HEK293 (cell line): ENCODE measurements around the gene GAL3ST3.

Source experiments
- MEIS1 ChIP-seq: sonication (generic); formaldehyde crosslinking; IDR thresholded peaks from 2 replicates; pipeline ENCODE4 v1.8.1; 2022; ENCODE audit warnings: missing genetic modification reagents, mild to moderate bottlenecking, borderline replicate concordance
- SALL2 ChIP-seq: fragments of 450-650 bp; formaldehyde crosslinking; IDR thresholded peaks from 2 replicates; pipeline ENCODE4 v1.5.0; 2017; ENCODE audit warnings: missing biosample characterization, mild to moderate bottlenecking, missing genetic modification characterization, borderline replicate concordance
- SETDB1 ChIP-seq: IDR thresholded peaks from one replicate; pipeline ENCODE4 v1.6.1; 2017; ENCODE audit warnings: mild to moderate bottlenecking, low read length, moderate library complexity, mixed read lengths; ENCODE audit not compliant: insufficient read length
- ZBTB48 ChIP-seq: fragments of 450-650 bp; formaldehyde crosslinking; IDR thresholded peaks from 2 replicates; pipeline ENCODE4 v1.5.1; 2016; ENCODE audit warnings: missing biosample characterization, missing genetic modification characterization
- ZBTB8A ChIP-seq: fragments of 450-650 bp; formaldehyde crosslinking; IDR thresholded peaks from 2 replicates; pipeline ENCODE4 v1.5.1; 2016; ENCODE audit warnings: missing biosample characterization, missing genetic modification characterization
- ZNF211 ChIP-seq: fragments of 450-650 bp; formaldehyde crosslinking; IDR thresholded peaks from 2 replicates; pipeline ENCODE4 v1.5.1; 2016; ENCODE audit warnings: low read depth, missing biosample characterization, missing genetic modification characterization
- ZNF214 ChIP-seq: fragments of 450-650 bp; formaldehyde crosslinking; IDR thresholded peaks from 2 replicates; pipeline ENCODE4 v1.5.1; 2017; ENCODE audit warnings: missing biosample characterization, mild to moderate bottlenecking, missing genetic modification characterization, borderline replicate concordance
- ZNF23 ChIP-seq: fragments of 450-650 bp; formaldehyde crosslinking; IDR thresholded peaks from 2 replicates; pipeline ENCODE4 v1.5.1; 2016; ENCODE audit warnings: missing biosample characterization, missing genetic modification characterization, borderline replicate concordance
- ZNF354C ChIP-seq: fragments of 450-650 bp; formaldehyde crosslinking; IDR thresholded peaks from 2 replicates; pipeline ENCODE4 v1.5.1; 2016; ENCODE audit warnings: missing biosample characterization, missing genetic modification characterization, low read depth, borderline replicate concordance
- ZNF37A ChIP-seq: fragments of 450-650 bp; IDR thresholded peaks from 2 replicates; pipeline ENCODE4 v1.5.1; 2018; ENCODE audit warnings: missing biosample characterization, missing genetic modification characterization
- ZNF394 ChIP-seq: fragments of 450-650 bp; formaldehyde crosslinking; IDR thresholded peaks from 2 replicates; pipeline ENCODE4 v1.5.1; 2016; ENCODE audit warnings: missing biosample characterization, missing genetic modification characterization, mild to moderate bottlenecking, moderate library complexity, borderline replicate concordance
- ZNF549 ChIP-seq: fragments of 450-650 bp; IDR thresholded peaks from 2 replicates; pipeline ENCODE4 v1.5.1; 2018; ENCODE audit warnings: missing biosample characterization, missing genetic modification characterization, mild to moderate bottlenecking, inconsistent platforms, moderate library complexity
- ZNF558 ChIP-seq: fragments of 450-650 bp; formaldehyde crosslinking; IDR thresholded peaks from 2 replicates; pipeline ENCODE4 v1.5.1; 2016; ENCODE audit warnings: missing biosample characterization, missing genetic modification characterization
- ZNF596 ChIP-seq: fragments of 450-650 bp; IDR thresholded peaks from 2 replicates; pipeline ENCODE4 v1.5.0; 2018; ENCODE audit warnings: missing biosample characterization, mild to moderate bottlenecking, missing genetic modification characterization, moderate library complexity
- ZNF660 ChIP-seq: fragments of 450-650 bp; IDR thresholded peaks from 2 replicates; pipeline ENCODE4 v1.5.1; 2018; ENCODE audit warnings: missing biosample characterization, mild to moderate bottlenecking, missing genetic modification characterization
- ZNF768 ChIP-seq: fragments of 450-650 bp; formaldehyde crosslinking; IDR thresholded peaks from 2 replicates; pipeline ENCODE4 v1.5.1; 2018; ENCODE audit warnings: missing biosample characterization, mild to moderate bottlenecking, missing genetic modification characterization
- ZSCAN16 ChIP-seq: fragments of 450-650 bp; formaldehyde crosslinking; IDR thresholded peaks from 2 replicates; pipeline ENCODE4 v1.5.1; 2016; ENCODE audit warnings: missing biosample characterization, missing genetic modification characterization
- TF ChIP-seq, protein P1 (sequence below): fragments of 450-650 bp; formaldehyde crosslinking; IDR thresholded peaks from 2 replicates; pipeline ENCODE4 v1.5.1; 2016; ENCODE audit warnings: missing biosample characterization, missing genetic modification characterization
- TF ChIP-seq, protein P2 (sequence below): fragments of 450-650 bp; formaldehyde crosslinking; IDR thresholded peaks from 2 replicates; pipeline ENCODE4 v1.5.1; 2016; ENCODE audit warnings: missing biosample characterization, missing genetic modification characterization
- TF ChIP-seq, protein P3 (sequence below): fragments of 450-650 bp; IDR thresholded peaks from 2 replicates; pipeline ENCODE4 v1.5.1; 2018; ENCODE audit warnings: missing biosample characterization, missing genetic modification characterization
- TF ChIP-seq, protein P4 (sequence below): fragments of 450-650 bp; formaldehyde crosslinking; IDR thresholded peaks from 2 replicates; pipeline ENCODE4 v1.5.1; 2016; ENCODE audit warnings: missing biosample characterization, missing genetic modification characterization
- TF ChIP-seq, protein P5 (sequence below): fragments of 450-650 bp; formaldehyde crosslinking; IDR thresholded peaks from 2 replicates; pipeline ENCODE4 v1.5.1; 2016; ENCODE audit warnings: missing biosample characterization, missing genetic modification characterization
- TF ChIP-seq, protein P6 (sequence below): fragments of 450-650 bp; formaldehyde crosslinking; IDR thresholded peaks from 2 replicates; pipeline ENCODE4 v1.5.0; 2017; ENCODE audit warnings: missing biosample characterization, missing genetic modification characterization, borderline replicate concordance

Gene GAL3ST3

DNA sequence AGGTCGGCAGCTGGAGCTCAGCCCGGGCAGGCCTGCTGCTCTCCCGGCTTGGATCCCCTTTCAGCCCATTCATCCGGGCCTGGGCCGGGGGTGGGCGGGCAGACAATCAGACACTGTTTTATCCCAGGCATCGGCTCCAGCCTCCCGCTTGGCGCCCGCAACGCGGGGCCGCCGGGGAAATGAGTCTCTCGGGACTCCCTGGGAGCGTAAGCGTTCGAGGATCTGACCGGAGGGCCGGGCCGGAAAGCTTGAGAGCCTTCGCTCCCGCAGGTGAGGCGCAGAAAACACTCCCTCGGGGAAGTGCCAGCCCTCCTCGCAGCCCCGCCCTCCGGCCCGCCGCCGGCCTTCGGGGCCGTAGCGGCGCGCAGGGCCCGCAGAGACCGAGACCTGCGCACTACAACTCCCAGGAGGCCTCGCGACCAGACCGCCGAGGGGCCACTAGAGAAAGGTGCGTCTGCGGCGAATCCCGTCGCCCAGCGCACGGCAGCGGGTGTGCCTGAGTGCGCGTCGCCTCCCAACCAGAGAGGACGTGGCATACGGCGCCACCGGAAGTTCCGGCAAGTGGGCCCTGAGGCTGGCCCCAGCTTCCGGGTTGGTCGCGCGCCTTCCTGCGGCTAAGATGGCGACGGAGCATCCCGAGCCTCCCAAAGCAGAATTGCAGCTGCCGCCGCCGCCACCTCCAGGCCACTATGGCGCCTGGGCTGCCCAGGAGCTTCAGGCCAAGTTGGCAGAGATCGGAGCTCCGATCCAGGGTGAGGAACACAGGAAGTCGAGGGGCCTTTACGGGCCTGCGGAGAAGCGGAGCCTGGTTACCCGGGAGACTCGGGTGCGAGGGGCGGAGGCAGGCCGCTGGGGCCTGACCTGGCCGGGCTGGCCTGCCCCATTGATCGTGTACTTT, 3.1 kb upstream of the GAL3ST3 start, which contains the start of gene SF3B2 (continued):
- TF ChIP-seq, protein P1, sequence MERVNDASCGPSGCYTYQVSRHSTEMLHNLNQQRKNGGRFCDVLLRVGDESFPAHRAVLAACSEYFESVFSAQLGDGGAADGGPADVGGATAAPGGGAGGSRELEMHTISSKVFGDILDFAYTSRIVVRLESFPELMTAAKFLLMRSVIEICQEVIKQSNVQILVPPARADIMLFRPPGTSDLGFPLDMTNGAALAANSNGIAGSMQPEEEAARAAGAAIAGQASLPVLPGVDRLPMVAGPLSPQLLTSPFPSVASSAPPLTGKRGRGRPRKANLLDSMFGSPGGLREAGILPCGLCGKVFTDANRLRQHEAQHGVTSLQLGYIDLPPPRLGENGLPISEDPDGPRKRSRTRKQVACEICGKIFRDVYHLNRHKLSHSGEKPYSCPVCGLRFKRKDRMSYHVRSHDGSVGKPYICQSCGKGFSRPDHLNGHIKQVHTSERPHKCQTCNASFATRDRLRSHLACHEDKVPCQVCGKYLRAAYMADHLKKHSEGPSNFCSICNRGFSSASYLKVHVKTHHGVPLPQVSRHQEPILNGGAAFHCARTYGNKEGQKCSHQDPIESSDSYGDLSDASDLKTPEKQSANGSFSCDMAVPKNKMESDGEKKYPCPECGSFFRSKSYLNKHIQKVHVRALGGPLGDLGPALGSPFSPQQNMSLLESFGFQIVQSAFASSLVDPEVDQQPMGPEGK (tag by site-specific recombination): peak; percentile 58
- TF ChIP-seq ZBTB48 (peak; percentile 48; the same call in 1 of the 2 replicates), ZNF214 (tag by site-specific recombination) (no peak), ZNF596 (tag by site-specific recombination) (no peak), ZNF549 (tag by site-specific recombination) (no peak), SETDB1 (no peak), ZSCAN16 (tag by site-specific recombination) (no peak), MEIS1 (CRISPR knock-in tag) (no peak), ZNF211 (tag by site-specific recombination) (no peak), ZNF394 (tag by site-specific recombination) (peak; percentile 57; the same call in 1 of the 2 replicates), ZNF37A (tag by site-specific recombination) (peak; percentile 75), ZNF23 (tag by site-specific recombination) (no peak), ZNF768 (tag by site-specific recombination) (no peak), ZNF558 (tag by site-specific recombination) (no peak), SALL2 (no peak), ZNF660 (tag by site-specific recombination) (peak; percentile 55), ZBTB8A (peak; percentile 75), ZNF354C (tag by site-specific recombination) (no peak)
- TF ChIP-seq, protein P2, sequence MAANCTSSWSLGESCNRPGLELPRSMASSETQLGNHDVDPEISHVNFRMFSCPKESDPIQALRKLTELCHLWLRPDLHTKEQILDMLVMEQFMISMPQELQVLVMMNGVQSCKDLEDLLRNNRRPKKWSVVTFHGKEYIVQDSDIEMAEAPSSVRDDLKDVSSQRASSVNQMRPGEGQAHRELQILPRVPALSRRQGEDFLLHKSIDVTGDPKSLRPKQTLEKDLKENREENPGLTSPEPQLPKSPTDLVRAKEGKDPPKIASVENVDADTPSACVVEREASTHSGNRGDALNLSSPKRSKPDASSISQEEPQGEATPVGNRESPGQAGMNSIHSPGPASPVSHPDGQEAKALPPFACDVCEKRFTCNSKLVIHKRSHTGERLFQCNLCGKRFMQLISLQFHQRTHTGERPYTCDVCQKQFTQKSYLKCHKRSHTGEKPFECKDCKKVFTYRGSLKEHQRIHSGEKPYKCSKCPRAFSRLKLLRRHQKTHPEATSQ (tag by site-specific recombination): no peak
- TF ChIP-seq, protein P3, sequence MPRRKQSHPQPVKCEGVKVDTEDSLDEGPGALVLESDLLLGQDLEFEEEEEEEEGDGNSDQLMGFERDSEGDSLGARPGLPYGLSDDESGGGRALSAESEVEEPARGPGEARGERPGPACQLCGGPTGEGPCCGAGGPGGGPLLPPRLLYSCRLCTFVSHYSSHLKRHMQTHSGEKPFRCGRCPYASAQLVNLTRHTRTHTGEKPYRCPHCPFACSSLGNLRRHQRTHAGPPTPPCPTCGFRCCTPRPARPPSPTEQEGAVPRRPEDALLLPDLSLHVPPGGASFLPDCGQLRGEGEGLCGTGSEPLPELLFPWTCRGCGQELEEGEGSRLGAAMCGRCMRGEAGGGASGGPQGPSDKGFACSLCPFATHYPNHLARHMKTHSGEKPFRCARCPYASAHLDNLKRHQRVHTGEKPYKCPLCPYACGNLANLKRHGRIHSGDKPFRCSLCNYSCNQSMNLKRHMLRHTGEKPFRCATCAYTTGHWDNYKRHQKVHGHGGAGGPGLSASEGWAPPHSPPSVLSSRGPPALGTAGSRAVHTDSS (tag by site-specific recombination): no peak
- TF ChIP-seq, protein P4, sequence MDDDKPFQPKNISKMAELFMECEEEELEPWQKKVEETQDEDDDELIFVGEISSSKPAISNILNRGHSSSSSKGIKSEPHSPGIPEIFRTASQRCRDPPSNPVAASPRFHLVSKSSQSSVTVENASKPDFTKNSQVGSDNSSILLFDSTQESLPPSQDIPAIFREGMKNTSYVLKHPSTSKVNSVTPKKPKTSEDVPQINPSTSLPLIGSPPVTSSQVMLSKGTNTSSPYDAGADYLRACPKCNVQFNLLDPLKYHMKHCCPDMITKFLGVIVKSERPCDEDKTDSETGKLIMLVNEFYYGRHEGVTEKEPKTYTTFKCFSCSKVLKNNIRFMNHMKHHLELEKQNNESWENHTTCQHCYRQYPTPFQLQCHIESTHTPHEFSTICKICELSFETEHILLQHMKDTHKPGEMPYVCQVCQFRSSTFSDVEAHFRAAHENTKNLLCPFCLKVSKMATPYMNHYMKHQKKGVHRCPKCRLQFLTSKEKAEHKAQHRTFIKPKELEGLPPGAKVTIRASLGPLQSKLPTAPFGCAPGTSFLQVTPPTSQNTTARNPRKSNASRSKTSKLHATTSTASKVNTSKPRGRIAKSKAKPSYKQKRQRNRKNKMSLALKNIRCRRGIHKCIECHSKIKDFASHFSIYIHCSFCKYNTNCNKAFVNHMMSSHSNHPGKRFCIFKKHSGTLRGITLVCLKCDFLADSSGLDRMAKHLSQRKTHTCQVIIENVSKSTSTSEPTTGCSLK: no peak
- TF ChIP-seq, protein P5, sequence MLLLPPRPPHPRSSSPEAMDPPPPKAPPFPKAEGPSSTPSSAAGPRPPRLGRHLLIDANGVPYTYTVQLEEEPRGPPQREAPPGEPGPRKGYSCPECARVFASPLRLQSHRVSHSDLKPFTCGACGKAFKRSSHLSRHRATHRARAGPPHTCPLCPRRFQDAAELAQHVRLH (tag by site-specific recombination): peak; percentile 67
- TF ChIP-seq, protein P6, sequence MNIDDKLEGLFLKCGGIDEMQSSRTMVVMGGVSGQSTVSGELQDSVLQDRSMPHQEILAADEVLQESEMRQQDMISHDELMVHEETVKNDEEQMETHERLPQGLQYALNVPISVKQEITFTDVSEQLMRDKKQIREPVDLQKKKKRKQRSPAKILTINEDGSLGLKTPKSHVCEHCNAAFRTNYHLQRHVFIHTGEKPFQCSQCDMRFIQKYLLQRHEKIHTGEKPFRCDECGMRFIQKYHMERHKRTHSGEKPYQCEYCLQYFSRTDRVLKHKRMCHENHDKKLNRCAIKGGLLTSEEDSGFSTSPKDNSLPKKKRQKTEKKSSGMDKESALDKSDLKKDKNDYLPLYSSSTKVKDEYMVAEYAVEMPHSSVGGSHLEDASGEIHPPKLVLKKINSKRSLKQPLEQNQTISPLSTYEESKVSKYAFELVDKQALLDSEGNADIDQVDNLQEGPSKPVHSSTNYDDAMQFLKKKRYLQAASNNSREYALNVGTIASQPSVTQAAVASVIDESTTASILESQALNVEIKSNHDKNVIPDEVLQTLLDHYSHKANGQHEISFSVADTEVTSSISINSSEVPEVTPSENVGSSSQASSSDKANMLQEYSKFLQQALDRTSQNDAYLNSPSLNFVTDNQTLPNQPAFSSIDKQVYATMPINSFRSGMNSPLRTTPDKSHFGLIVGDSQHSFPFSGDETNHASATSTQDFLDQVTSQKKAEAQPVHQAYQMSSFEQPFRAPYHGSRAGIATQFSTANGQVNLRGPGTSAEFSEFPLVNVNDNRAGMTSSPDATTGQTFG: no peak
